ENCODE measurements around the gene GPR3. TPM values are rescaled to one million over a fixed set of nuclear protein-coding genes. Genes with fewer than 3 reads are reported as not detected.
"Not testable (repeated sequence)": the region's sequence is repeated elsewhere in the genome, so short reads cannot be mapped to it uniquely, and the experiment has no call there.

The GPR3 gene
- total RNA-seq, 1 donor from 2014 or later: 1.9 TPM

GRCh38 chr1:27406362-27406680, 13.9 kb downstream of the GPR3 start:
- H3K4me3 Mint-ChIP-seq: no peak overlapping the region
- H3K36me3 Mint-ChIP-seq: peaks cover 17% of the 10 kb centered on the region
- no peak for TF ChIP-seq CTCF (conservative IDR thresholded peaks at IDR 0.05)
- H3K27ac Mint-ChIP-seq: peak overlapping the region; percentile 50
- H3K4me1 Mint-ChIP-seq (ENCODE audit: unreplicated experiment): peaks cover 36% of the 10 kb centered on the region
- no peaks in the 10 kb centered on the region for H3K9me3 Mint-ChIP-seq
- H3K27me3 Mint-ChIP-seq: no peaks in the 10 kb centered on the region
- DNase-seq (ENCODE audit: extremely low spot score, unreplicated experiment): no peak

- not testable (repeated sequence) for H3K4me3 Mint-ChIP-seq; H3K27ac Mint-ChIP-seq; H3K9me3 Mint-ChIP-seq; DNase-seq (ENCODE audit: extremely low spot score, unreplicated experiment); H3K27me3 Mint-ChIP-seq
- Mint-ChIP-seq H3K4me1 (ENCODE audit: unreplicated experiment) (peaks cover 36% of the 10 kb centered on the region), H3K36me3 (peaks cover 17% of the 10 kb centered on the region)
These were observed 14.4 kb downstream of the GPR3 start for GRCh38 chr1:27406791-27407190.

DNA sequence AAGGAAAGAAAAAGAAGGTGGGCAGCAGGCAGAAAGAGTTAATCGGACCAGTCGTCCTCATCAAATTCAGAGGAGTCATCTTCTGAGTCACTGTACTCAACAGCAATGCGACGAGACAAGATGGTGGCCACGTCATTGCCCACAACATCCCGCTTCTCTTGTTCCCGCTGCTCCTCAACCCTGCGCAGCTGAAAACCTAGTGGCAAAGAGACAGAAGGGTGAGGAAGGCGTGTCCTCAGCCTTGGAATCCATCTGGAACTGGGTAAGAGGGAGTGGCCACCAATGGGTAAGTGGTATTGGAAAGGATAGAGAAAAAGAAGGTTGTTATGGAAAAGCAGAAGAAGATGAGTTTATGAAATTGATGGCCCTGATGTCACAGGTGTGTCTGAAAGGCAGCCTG, 15.7 kb downstream of the GPR3 start:
- no peak for DNase-seq (ENCODE audit: extremely low spot score, unreplicated experiment)

GRCh38 chr1:27409669-27410068, 17.2 kb downstream of the GPR3 start:
- Mint-ChIP-seq H3K27me3 (no peaks in the 10 kb centered on the region), H3K27ac (no peak overlapping the region), H3K4me3 (no peak overlapping the region), H3K4me1 (ENCODE audit: unreplicated experiment) (peaks cover 17% of the 10 kb centered on the region), H3K36me3 (peaks cover 32% of the 10 kb centered on the region), H3K9me3 (no peaks in the 10 kb centered on the region)
- DNase-seq (ENCODE audit: extremely low spot score, unreplicated experiment): no peak
- TF ChIP-seq CTCF (conservative IDR thresholded peaks at IDR 0.05): no peak

More for the DNA sequence above, 15.7 kb downstream of the GPR3 start:
- TF ChIP-seq CTCF (conservative IDR thresholded peaks at IDR 0.05): no peak
- Mint-ChIP-seq H3K36me3 (peaks cover 21% of the 10 kb centered on the region), H3K4me3 (no peak overlapping the region), H3K27me3 (no peaks in the 10 kb centered on the region), H3K4me1 (ENCODE audit: unreplicated experiment) (peaks cover 31% of the 10 kb centered on the region), H3K27ac (no peak overlapping the region), H3K9me3 (no peaks in the 10 kb centered on the region)

DNA sequence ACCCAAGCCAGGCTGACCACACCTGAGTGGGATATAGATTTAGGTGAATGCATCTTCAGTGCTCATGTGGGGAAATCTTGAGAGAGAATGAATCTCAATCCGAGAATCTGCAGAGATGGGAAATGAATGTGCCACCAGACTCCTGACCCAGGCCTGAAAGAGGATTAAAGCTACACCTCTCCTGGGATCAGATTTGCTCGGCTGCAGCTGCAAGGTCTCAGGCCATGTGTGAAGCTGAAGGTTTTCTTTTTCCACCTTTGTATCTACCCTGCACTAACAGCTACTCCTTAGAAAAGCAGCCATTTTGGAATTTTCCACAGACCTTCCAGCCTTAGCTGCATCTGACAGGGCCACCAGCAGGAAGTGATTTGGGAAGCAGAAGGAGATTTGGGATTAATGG, 18.3 kb downstream of the GPR3 start:
- no peak for TF ChIP-seq CTCF (conservative IDR thresholded peaks at IDR 0.05)
- peaks cover 40% of the 10 kb centered on the region for H3K36me3 Mint-ChIP-seq
- DNase-seq (ENCODE audit: extremely low spot score, unreplicated experiment): no peak
- peaks cover 11% of the 10 kb centered on the region for H3K4me1 Mint-ChIP-seq (ENCODE audit: unreplicated experiment)
- H3K9me3 Mint-ChIP-seq: no peaks in the 10 kb centered on the region
- H3K4me3 Mint-ChIP-seq: no peak overlapping the region
- H3K27me3 Mint-ChIP-seq: no peaks in the 10 kb centered on the region
- no peak overlapping the region for H3K27ac Mint-ChIP-seq

DNA sequence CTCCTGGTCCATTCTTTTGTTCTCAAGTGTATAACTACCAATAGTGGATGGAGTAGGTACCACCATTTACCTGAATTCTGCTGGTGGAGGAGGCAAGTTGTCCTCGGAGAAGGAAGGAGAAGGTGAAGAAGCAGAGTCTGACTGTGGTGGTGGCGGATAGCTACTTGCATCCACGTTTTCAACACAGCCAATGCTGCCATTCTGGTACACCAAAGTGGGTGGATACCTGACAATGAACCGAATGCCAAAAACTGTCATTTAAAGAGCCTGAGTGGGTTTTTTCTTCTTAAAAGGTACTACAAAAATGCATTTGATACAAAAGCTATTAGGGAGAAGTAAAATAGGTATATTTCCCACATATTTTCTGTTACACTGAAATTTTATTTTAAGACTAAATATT, 20.1 kb downstream of the GPR3 start:
- H3K27ac Mint-ChIP-seq: no peak overlapping the region
- no peaks in the 10 kb centered on the region for H3K9me3 Mint-ChIP-seq
- peaks cover 10% of the 10 kb centered on the region for H3K4me1 Mint-ChIP-seq (ENCODE audit: unreplicated experiment)
- DNase-seq (ENCODE audit: extremely low spot score, unreplicated experiment): no peak
- peaks cover 48% of the 10 kb centered on the region for H3K36me3 Mint-ChIP-seq
- no peaks in the 10 kb centered on the region for H3K27me3 Mint-ChIP-seq
- no peak overlapping the region for H3K4me3 Mint-ChIP-seq
- no peak for TF ChIP-seq CTCF (conservative IDR thresholded peaks at IDR 0.05)
